OCI-LY1 (cell line): Measurements from ENCODE around the gene DYNLL1.

Source experiments
- H2AFZ ChIP-seq: fragments of 200-600 bp; sonication (generic), shearing (Covaris generic); 2 replicates; pipeline ENCODE4 v1.6.0; 2014; ENCODE audit warnings: antibody characterized with exemption, mild to moderate bottlenecking, low read length
- H3F3A ChIP-seq: fragments of 200-600 bp; sonication (generic), shearing (Covaris generic); 2 replicates; pipeline ENCODE4 v1.6.0; 2014; ENCODE audit warnings: mild to moderate bottlenecking, antibody characterized with exemption, low read length, moderate library complexity; ENCODE audit not compliant: insufficient read depth
- H3K27ac ChIP-seq: fragments of 200-600 bp; sonication (generic); 2 replicates; pipeline ENCODE4 v1.5.1; 2014; ENCODE audit warnings: low read length, mixed run types, mild to moderate bottlenecking, low read depth; ENCODE audit not compliant: poor library complexity, severe bottlenecking
- H3K27me3 ChIP-seq: fragments of 200-600 bp; sonication (generic); 2 replicates; pipeline ENCODE4 v1.6.0; 2014; ENCODE audit warnings: antibody characterized with exemption, mild to moderate bottlenecking, low read length, moderate library complexity; ENCODE audit not compliant: insufficient read depth
- H3K36me3 ChIP-seq: fragments of 200-600 bp; sonication (generic); 2 replicates; pipeline ENCODE4 v1.6.1; 2014; ENCODE audit warnings: mild to moderate bottlenecking, antibody characterized with exemption, low read length, moderate library complexity, mixed read lengths; ENCODE audit not compliant: insufficient read depth
- H3K4me1 ChIP-seq: fragments of 200-600 bp; sonication (generic); 2 replicates; pipeline ENCODE4 v1.5.1; 2014; ENCODE audit warnings: mild to moderate bottlenecking, low read length, moderate library complexity; ENCODE audit not compliant: insufficient read depth, severe bottlenecking
- H3K4me2 ChIP-seq: fragments of 200-600 bp; sonication (generic), shearing (Covaris generic); 2 replicates; pipeline ENCODE4 v1.6.1; 2014; ENCODE audit warnings: low read length
- H3K4me3 ChIP-seq: fragments of 200-600 bp; sonication (generic); 2 replicates; pipeline ENCODE4 v1.5.1; 2014; ENCODE audit warnings: low read length, low read depth, mild to moderate bottlenecking, mixed read lengths; ENCODE audit not compliant: poor library complexity, severe bottlenecking
- H3K79me2 ChIP-seq: fragments of 200-600 bp; shearing (Covaris generic); 2 replicates; pipeline ENCODE4 v1.6.1; 2016; ENCODE audit warnings: mixed run types, low read length, mixed read lengths; ENCODE audit not compliant: insufficient read depth
- H3K9ac ChIP-seq: fragments of 200-600 bp; sonication (generic), shearing (Covaris generic); 2 replicates; pipeline ENCODE4 v1.6.1; 2014; ENCODE audit warnings: mild to moderate bottlenecking, low read length, mixed read lengths
- H3K9me2 ChIP-seq: fragments of 200-600 bp; sonication (generic), shearing (Covaris generic); 2 replicates; pipeline ENCODE4 v1.6.1; 2014; ENCODE audit warnings: low read depth, mild to moderate bottlenecking, low read length, mixed read lengths
- H3K9me3 ChIP-seq: fragments of 200-600 bp; shearing (Covaris generic); 2 replicates; pipeline ENCODE4 v1.6.1; 2014; ENCODE audit warnings: low read length, mixed read lengths
- H4K20me1 ChIP-seq: fragments of 200-600 bp; sonication (generic), shearing (Covaris generic); 2 replicates; pipeline ENCODE4 v1.6.0; 2016; ENCODE audit warnings: mild to moderate bottlenecking, low read length; ENCODE audit not compliant: insufficient read depth
- EZH2 ChIP-seq: fragments of 200-600 bp; sonication (generic), shearing (Covaris generic); IDR thresholded peaks from 2 replicates; pipeline ENCODE4 v1.8.0; 2017; ENCODE audit warnings: borderline replicate concordance, mixed run types, mild to moderate bottlenecking, antibody characterized with exemption, low read length, moderate library complexity, mixed read lengths
- TF ChIP-seq, protein P1 (sequence below): fragments of 200-600 bp; sonication (generic), shearing (Covaris generic); IDR thresholded peaks from 2 replicates; pipeline ENCODE4 v1.5.1; 2017; ENCODE audit warnings: mild to moderate bottlenecking, antibody characterized with exemption, low read length, moderate library complexity, mixed read lengths

DYNLL1 gene

DNA sequence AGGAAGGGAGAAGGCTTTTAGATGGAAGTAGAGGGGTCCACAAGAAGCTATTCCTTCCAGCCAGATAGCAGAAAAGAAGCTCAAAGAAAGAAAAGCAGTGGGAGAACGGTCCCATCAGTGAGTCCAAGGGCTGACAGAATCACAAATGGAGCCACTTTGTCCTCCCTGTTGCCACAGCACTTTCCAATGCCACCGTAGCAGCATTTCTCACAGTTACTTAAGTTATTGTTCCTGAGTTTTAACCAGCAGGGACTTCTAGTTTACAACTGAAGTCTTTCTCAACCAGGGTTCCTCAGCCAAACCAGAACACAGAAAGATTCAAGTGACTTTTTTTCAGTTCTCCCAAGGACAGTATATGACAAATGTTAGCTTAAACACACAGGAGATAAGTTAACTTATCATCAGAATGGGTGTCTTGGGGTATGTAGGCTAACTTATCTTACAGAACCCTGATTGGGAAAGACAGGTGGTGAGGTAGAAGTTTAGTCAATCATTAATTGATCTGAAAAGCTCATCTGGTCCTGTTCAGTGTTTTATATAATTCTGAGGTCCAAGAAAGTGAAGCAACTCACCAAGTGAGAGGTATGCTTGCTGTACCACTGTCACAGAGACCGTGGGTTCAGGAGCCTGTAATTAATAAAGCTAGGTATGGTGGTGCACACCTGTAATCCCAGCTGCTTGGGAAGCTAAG is 42.7 kb upstream of the DYNLL1 start:
- H3K79me2 ChIP-seq = 0 out of 2 replicates have a peak, but pooled peaks cover 1% of the 10 kb centered on the region
- TF ChIP-seq, protein P1, sequence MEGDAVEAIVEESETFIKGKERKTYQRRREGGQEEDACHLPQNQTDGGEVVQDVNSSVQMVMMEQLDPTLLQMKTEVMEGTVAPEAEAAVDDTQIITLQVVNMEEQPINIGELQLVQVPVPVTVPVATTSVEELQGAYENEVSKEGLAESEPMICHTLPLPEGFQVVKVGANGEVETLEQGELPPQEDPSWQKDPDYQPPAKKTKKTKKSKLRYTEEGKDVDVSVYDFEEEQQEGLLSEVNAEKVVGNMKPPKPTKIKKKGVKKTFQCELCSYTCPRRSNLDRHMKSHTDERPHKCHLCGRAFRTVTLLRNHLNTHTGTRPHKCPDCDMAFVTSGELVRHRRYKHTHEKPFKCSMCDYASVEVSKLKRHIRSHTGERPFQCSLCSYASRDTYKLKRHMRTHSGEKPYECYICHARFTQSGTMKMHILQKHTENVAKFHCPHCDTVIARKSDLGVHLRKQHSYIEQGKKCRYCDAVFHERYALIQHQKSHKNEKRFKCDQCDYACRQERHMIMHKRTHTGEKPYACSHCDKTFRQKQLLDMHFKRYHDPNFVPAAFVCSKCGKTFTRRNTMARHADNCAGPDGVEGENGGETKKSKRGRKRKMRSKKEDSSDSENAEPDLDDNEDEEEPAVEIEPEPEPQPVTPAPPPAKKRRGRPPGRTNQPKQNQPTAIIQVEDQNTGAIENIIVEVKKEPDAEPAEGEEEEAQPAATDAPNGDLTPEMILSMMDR = no peak
- TF ChIP-seq EZH2 = no peak
- no peak overlapping the region for H3K9ac ChIP-seq
- no peaks in the 10 kb centered on the region for H3K9me2 ChIP-seq
- no peak overlapping the region for H2AFZ ChIP-seq
- H4K20me1 ChIP-seq = no peaks in the 10 kb centered on the region
- H3K9me3 ChIP-seq = no peaks in the 10 kb centered on the region
- H3K27me3 ChIP-seq = no peaks in the 10 kb centered on the region
- no peak overlapping the region for H3K4me3 ChIP-seq
- H3K36me3 ChIP-seq = peaks cover 68% of the 10 kb centered on the region
- no peak overlapping the region for H3K4me2 ChIP-seq
- H3K4me1 ChIP-seq = peaks cover 10% of the 10 kb centered on the region
- H3K27ac ChIP-seq = no peak overlapping the region
- no peaks in the 10 kb centered on the region for H3F3A ChIP-seq

DNA sequence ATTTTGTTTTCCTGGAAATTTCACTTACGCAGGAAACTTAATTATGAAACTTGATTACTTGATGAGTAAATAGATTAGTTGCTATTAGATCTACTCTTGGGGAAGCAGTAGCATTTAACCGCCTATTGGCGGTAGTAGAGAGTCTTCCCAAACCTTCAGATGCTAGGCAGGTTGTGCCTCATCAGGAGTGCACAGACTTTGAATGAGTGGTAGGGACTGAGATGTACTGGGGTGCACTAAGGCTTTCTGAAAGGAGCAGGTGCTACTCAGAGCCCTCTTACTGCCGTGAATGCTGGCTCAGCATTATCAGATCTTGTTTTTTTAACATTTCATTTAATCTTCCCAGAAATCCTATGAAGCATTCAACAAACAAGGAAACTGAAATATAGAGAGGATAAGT is 41.9 kb upstream of the DYNLL1 start:
- no peak overlapping the region for H3K4me3 ChIP-seq
- no peaks in the 10 kb centered on the region for H3K9me3 ChIP-seq
- H3K4me1 ChIP-seq = peaks cover 10% of the 10 kb centered on the region
- H3F3A ChIP-seq = no peaks in the 10 kb centered on the region
- H3K9ac ChIP-seq = no peak overlapping the region
- no peak overlapping the region for H2AFZ ChIP-seq
- TF ChIP-seq EZH2 = no peak
- TF ChIP-seq, protein P1 = peak; percentile 67; the same call in 1 of the 2 replicates
- no peaks in the 10 kb centered on the region for H4K20me1 ChIP-seq
- H3K27ac ChIP-seq = no peak overlapping the region
- no peaks in the 10 kb centered on the region for H3K9me2 ChIP-seq
- H3K36me3 ChIP-seq = peaks cover 76% of the 10 kb centered on the region
- no peaks in the 10 kb centered on the region for H3K79me2 ChIP-seq
- no peak overlapping the region for H3K4me2 ChIP-seq
- H3K27me3 ChIP-seq = no peaks in the 10 kb centered on the region

DNA sequence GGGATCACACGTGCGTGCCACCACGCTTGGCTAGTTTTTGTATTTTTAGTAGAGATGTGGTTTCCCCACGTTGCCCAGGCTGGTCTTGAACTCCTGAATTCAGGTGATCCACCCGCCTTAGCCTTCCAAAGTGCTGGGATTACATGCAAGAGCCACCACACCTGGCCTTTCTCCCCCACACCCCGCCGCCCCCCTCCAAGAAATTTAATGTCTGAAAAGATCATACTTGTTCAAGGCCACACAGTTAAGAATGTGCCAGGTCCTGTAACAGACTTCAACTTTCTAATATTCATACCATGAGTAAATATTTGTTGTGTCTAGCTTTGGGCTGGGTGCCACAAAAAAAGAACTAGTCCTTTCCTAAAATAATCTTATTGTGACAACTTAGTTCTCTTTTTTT is 40.6 kb upstream of the DYNLL1 start:
- H3F3A ChIP-seq = no peaks in the 10 kb centered on the region
- no peaks in the 10 kb centered on the region for H3K9me2 ChIP-seq
- H3K4me1 ChIP-seq = peaks cover 10% of the 10 kb centered on the region
- H3K27me3 ChIP-seq = no peaks in the 10 kb centered on the region
- H2AFZ ChIP-seq = no peak overlapping the region
- H3K9me3 ChIP-seq = no peaks in the 10 kb centered on the region
- H3K36me3 ChIP-seq = peaks cover 76% of the 10 kb centered on the region
- no peak overlapping the region for H3K4me3 ChIP-seq
- no peaks in the 10 kb centered on the region for H3K79me2 ChIP-seq
- H3K4me2 ChIP-seq = no peak overlapping the region
- H3K27ac ChIP-seq = no peak overlapping the region
- no peak for TF ChIP-seq EZH2
- TF ChIP-seq, protein P1 = no peak
- H4K20me1 ChIP-seq = no peaks in the 10 kb centered on the region
- H3K9ac ChIP-seq = no peak overlapping the region
